ENCODE data around the gene ANKRD13B. TPM values are rescaled to one million over a fixed set of nuclear protein-coding genes. Genes with fewer than 3 reads are reported as not detected.

ANKRD13B gene
- total and polyA plus RNA-seq, 2 of the 13 experiments (the other 11 are each of a cell fraction or from before 2014, with no cell fraction given) = 1.7 to 1.8 TPM

- no peaks in the 10 kb centered on the region for H3K9me3 ChIP-seq (ENCODE audit: low read length)
- POLR2A ChIA-PET = no interaction called here
- FAIRE-seq (no peak), DNase-seq (ENCODE audit: low spot score) (peak; percentile 70), ATAC-seq (peak; percentile 49)
- H3K4me2 ChIP-seq (ENCODE audit: low read depth, low read length) = peak within 1 kb of the TSS; percentile 93
- BruUV-seq (replicated peaks) = no TSS peak
- CTCF ChIA-PET (ENCODE audit: low intra/inter-chr PET ratio, low total read pairs) = interaction anchor here (2.7 kb wide), 1 partner anchor 220 kb away, joined by 10 read pairs; no protein-coding TSS in a partner anchor
- in situ Hi-C loops (cut with HindIII; ENCODE audit: extremely low pct_ligation_motif_present, low pct_unique_long_range_greater_than_20kb) = no loop called here
- H3K27me3 ChIP-seq (ENCODE audit: control insufficient read depth in 1 of 2, insufficient read depth in 2 of 2, low read length in 2 of 2) = peaks cover 1 to 9% of the 10 kb centered on the region in 2 experiments; a peak in 3 of 5 replicates
- peak within 1 kb of the TSS; percentile 62 for H3K27ac ChIP-seq (ENCODE audit: extremely low read length, insufficient read depth, low read length)
- WGBS (ENCODE audit: low lambda C conversion rate) = 8% methylated on average over 5 of the region's 70 CpGs
- no peaks in the 10 kb centered on the region for H3K36me3 ChIP-seq (replicated peaks in 1 of 2; ENCODE audit: control insufficient read depth in 1 of 2, insufficient read depth in 2 of 2, low read length in 2 of 2)
- peaks cover 58% of the 10 kb centered on the region for H3K4me1 ChIP-seq (ENCODE audit: insufficient read depth, low read length)
- peak within 1 kb of the TSS; percentile 73 for H3K9ac ChIP-seq (ENCODE audit: insufficient read depth, low read depth, low read length)
- intact Hi-C loops (cut with micrococcal nuclease; ENCODE audit: unreplicated experiment) = loop anchor here (2.0 to 10.0 kb wide), 2 partner anchors 15 to 215 kb away; no protein-coding TSS in a partner anchor
- H3K79me2 ChIP-seq (ENCODE audit: insufficient read depth, low read length) = peaks cover 23% of the 10 kb centered on the region
- peaks cover 14% of the 10 kb centered on the region; the same call in 1 of the 2 replicates for H4K20me1 ChIP-seq (ENCODE audit: insufficient read depth, low read length)
- H3K4me3 ChIP-seq (replicated peaks in 1 of 3; ENCODE audit: insufficient read depth in 1 of 3, low read depth in 2 of 3, low read length in 3 of 3) = peak within 1 kb of the TSS; percentile 70 to 98 (median 91)
- H2AFZ ChIP-seq (ENCODE audit: low read length) = peak within 1 kb of the TSS; percentile 66
- TF ChIP-seq U2AF1 (optimal IDR thresholded peaks at IDR 0.05; ENCODE audit: low read depth, low read length) (no peak), ZBTB14 (CRISPR knock-in tag; IDR thresholded peaks at IDR 0.05) (0 out of 2 replicates have a peak, but pooled peaks have one; percentile 36), KDM1A (CRISPR knock-in tag; IDR thresholded peaks at IDR 0.05) (no peak), E2F2 (CRISPR knock-in tag; IDR thresholded peaks at IDR 0.05; ENCODE audit: borderline replicate concordance) (no peak), TFAP4 (IDR thresholded peaks at IDR 0.05; ENCODE audit: borderline replicate concordance, low read depth) (no peak), ZNF782 (CRISPR knock-in tag; IDR thresholded peaks at IDR 0.05; ENCODE audit: borderline replicate concordance) (no peak), SMAD9 (CRISPR knock-in tag; IDR thresholded peaks at IDR 0.05) (no peak), NFE2L1 (CRISPR knock-in tag; IDR thresholded peaks at IDR 0.05; ENCODE audit: borderline replicate concordance) (no peak), CTCF (CRISPR knock-in tag; IDR thresholded peaks at IDR 0.05) (no peak; the same call in 1 of the 2 replicates), ZNF747 (CRISPR knock-in tag; IDR thresholded peaks at IDR 0.05; ENCODE audit: borderline replicate concordance) (0 out of 2 replicates have a peak, but pooled peaks have one; percentile 17), KDM4B (CRISPR knock-in tag; IDR thresholded peaks at IDR 0.05) (no peak), GABPA (IDR thresholded peaks at IDR 0.05; ENCODE audit: low read depth, low read length) (peak; percentile 30), GABPA (CRISPR knock-in tag; IDR thresholded peaks at IDR 0.05; ENCODE audit: low read depth) (no peak), SNAPC5 (CRISPR knock-in tag; IDR thresholded peaks at IDR 0.05; ENCODE audit: borderline replicate concordance) (no peak), GATAD1 (CRISPR knock-in tag; IDR thresholded peaks at IDR 0.05) (no peak), ZNF672 (CRISPR knock-in tag; IDR thresholded peaks at IDR 0.05) (0 out of 2 replicates have a peak, but pooled peaks have one; percentile 29), ZNF75D (CRISPR knock-in tag; IDR thresholded peaks at IDR 0.05; ENCODE audit: borderline replicate concordance) (no peak)
Measured at GRCh38 chr17:29589524-29590410, 3.2 kb upstream of the ANKRD13B start, which contains the start of gene GIT1. TSS of gene GIT1 (minus strand) at chr17:29589648. CDS start at chr17:29589378, 270 bp downstream.

Data from HepG2 (cell line).